ENCODE data around the gene TRABD.

GRCh38 chr22:50238755-50239154, 53.0 kb downstream of the TRABD start:
- TF ChIP-seq CTCF (IDR thresholded peaks at IDR 0.05): no peak
- no peak for TF ChIP-seq POLR2AphosphoS5 (IDR thresholded peaks at IDR 0.05)
